Upper lobe of right lung (tissue), 1 donor: ENCODE measurements around the gene LRRC3B. TPM values are rescaled to one million over a fixed set of nuclear protein-coding genes. Genes with fewer than 3 reads are reported as not detected.

Source experiments
- ATAC-seq: fragments of 200-7000 bp; cut with Tn5 transposase; one replicate; pipeline ENCODE4 v1.9.1; 2020; ENCODE audit warnings: mild to moderate bottlenecking, moderate library complexity
- DNase-seq: peaks from one replicate; pipeline ENCODE4 v3.0.0-alpha.2; 2020
- H3K27ac ChIP-seq: fragments of 200-600 bp; one replicate; pipeline ENCODE4 v1.8.0; 2022
- H3K27me3 ChIP-seq: fragments of 200-600 bp; one replicate; pipeline ENCODE4 v1.8.0; 2022; ENCODE audit warnings: mild to moderate bottlenecking
- H3K36me3 ChIP-seq: fragments of 200-600 bp; one replicate; pipeline ENCODE4 v1.8.0; 2022
- H3K4me1 ChIP-seq: fragments of 200-600 bp; one replicate; pipeline ENCODE4 v1.8.0; 2022
- H3K4me3 ChIP-seq: fragments of 200-600 bp; one replicate; pipeline ENCODE4 v1.8.0; 2022; ENCODE audit warnings: mild to moderate bottlenecking
- H3K9me3 ChIP-seq: fragments of 200-600 bp; one replicate; pipeline ENCODE4 v1.8.0; 2022
- intact Hi-C: fragments of 100-400 bp; cut with DNase I; formaldehyde crosslinking; loops from one replicate; pipeline ENCODE4 v1.11.0; 2022
- total RNA-seq: library from RNA; stranded (reverse); fragmentation: NEBNext Ultra II Directional; extraction: Animal tissue kit (Norgen Biotek cat#: 25700); gene quantifications from one replicate; pipeline ENCODE4 v1.2.1, GENCODE V29; 2021
- TF ChIP-seq, protein P1 (sequence below): fragments of 200-600 bp; IDR thresholded peaks from one replicate; pipeline ENCODE4 v1.8.0; 2022; ENCODE audit warnings: antibody characterized with exemption
- donor health status: DM: no; HTN: yes; CAD: no; lungs with severe emphysema.

The LRRC3B gene
- total RNA-seq, 1 donor from 2014 or later = 0.09 TPM

DNA sequence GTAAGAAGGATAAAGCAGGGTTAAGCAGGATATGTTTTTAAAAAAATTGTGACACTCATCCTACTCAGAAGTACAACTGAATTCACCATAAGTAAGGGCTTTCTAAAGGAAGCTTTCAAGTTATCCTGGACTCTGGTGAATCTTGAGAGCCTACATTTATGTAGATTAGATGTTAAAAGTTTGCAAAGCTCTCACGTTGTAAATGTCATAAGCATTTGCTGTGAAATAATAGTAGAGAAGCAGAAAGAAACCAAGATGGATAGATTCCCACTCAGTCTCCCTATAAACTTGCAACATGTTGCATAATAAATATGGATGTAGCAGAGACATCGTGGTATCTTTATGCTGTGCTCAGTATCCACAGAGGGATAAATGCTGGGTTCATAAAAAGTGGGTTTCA, 77.0 kb downstream of the LRRC3B start:
- no peak overlapping the region for H3K27ac ChIP-seq
- intact Hi-C loops = no loop called here
- no peaks in the 10 kb centered on the region for H3K4me1 ChIP-seq

DNA sequence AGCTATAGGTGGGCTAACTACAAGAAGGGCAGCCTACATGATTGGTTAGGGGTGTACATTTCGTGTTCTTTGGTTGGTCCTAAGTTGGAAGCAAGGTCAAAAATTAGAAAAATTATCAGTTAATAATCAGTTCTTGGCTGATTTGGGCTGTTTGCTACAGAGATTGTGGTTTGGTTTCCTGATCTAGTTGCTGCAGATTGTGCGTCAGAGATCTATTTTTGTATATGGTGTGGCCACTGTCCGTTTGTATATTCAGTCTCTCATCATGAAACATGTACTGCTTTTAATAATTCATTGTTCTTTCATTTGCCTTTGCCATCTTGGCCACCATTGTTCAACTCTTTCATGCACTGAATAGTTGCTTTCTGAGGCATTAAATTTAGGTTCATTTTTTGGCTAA, 80.9 kb downstream of the LRRC3B start:
- Histone ChIP-seq H3K27ac (no peak overlapping the region), H3K9me3 (no peaks in the 10 kb centered on the region), H3K4me1 (no peaks in the 10 kb centered on the region), H3K36me3 (no peaks in the 10 kb centered on the region), H3K4me3 (no peak overlapping the region), H3K27me3 (no peaks in the 10 kb centered on the region)
- intact Hi-C loops = no loop called here
- TF ChIP-seq, protein P1, sequence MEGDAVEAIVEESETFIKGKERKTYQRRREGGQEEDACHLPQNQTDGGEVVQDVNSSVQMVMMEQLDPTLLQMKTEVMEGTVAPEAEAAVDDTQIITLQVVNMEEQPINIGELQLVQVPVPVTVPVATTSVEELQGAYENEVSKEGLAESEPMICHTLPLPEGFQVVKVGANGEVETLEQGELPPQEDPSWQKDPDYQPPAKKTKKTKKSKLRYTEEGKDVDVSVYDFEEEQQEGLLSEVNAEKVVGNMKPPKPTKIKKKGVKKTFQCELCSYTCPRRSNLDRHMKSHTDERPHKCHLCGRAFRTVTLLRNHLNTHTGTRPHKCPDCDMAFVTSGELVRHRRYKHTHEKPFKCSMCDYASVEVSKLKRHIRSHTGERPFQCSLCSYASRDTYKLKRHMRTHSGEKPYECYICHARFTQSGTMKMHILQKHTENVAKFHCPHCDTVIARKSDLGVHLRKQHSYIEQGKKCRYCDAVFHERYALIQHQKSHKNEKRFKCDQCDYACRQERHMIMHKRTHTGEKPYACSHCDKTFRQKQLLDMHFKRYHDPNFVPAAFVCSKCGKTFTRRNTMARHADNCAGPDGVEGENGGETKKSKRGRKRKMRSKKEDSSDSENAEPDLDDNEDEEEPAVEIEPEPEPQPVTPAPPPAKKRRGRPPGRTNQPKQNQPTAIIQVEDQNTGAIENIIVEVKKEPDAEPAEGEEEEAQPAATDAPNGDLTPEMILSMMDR = no peak
- ATAC-seq = no peak
- DNase-seq = no peak

More for the DNA sequence above, 77.0 kb downstream of the LRRC3B start:
- TF ChIP-seq, protein P1 = no peak
- H3K27me3 ChIP-seq = no peaks in the 10 kb centered on the region
- ATAC-seq = no peak
- no peak overlapping the region for H3K4me3 ChIP-seq
- H3K9me3 ChIP-seq = no peaks in the 10 kb centered on the region
- no peak for DNase-seq
- H3K36me3 ChIP-seq = no peaks in the 10 kb centered on the region

DNA sequence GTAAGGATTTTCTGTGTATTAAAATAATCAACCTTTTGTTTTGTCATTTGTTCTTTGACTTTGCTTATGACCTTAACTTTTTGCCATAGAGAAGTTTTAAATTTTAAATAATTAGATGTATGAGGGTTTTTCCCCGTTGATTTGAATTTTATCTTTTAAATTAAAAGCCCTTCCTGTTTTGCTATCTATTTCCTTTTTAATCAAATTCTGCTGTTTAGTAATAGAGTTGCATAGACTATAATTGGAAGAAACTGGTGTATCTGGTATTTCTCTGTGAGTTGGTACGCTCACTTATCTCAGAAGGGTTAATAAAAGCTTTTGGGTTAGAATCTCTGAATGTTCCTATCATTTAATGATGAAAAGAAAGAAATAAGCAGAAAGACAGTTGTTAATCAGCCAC, 82.2 kb downstream of the LRRC3B start:
- Histone ChIP-seq H3K4me1 (no peaks in the 10 kb centered on the region), H3K27me3 (no peaks in the 10 kb centered on the region), H3K36me3 (no peaks in the 10 kb centered on the region), H3K9me3 (no peaks in the 10 kb centered on the region), H3K27ac (no peak overlapping the region), H3K4me3 (no peak overlapping the region)
- intact Hi-C loops = no loop called here
- TF ChIP-seq, protein P1 = no peak
- no peak for ATAC-seq
- no peak for DNase-seq

DNA sequence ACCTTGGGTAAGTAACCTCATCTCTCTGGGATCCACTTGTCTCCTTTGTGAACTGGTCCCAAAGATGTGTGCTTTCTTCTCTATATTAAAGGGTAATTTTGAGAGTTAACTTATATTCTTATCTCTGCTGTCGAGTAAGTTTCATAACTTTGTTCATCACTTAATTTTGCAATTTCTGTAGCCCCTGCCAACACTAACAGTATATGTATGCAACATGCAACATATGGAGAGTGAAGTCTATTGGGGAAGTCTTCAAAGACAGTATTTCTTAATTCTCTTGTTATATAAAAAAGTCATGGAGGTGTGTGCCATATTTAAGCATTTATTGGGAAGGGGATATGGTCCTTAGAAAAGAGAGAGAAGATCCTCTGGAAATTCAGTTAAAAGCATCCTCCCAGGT, 85.9 kb downstream of the LRRC3B start:
- no peak for ATAC-seq

DNA sequence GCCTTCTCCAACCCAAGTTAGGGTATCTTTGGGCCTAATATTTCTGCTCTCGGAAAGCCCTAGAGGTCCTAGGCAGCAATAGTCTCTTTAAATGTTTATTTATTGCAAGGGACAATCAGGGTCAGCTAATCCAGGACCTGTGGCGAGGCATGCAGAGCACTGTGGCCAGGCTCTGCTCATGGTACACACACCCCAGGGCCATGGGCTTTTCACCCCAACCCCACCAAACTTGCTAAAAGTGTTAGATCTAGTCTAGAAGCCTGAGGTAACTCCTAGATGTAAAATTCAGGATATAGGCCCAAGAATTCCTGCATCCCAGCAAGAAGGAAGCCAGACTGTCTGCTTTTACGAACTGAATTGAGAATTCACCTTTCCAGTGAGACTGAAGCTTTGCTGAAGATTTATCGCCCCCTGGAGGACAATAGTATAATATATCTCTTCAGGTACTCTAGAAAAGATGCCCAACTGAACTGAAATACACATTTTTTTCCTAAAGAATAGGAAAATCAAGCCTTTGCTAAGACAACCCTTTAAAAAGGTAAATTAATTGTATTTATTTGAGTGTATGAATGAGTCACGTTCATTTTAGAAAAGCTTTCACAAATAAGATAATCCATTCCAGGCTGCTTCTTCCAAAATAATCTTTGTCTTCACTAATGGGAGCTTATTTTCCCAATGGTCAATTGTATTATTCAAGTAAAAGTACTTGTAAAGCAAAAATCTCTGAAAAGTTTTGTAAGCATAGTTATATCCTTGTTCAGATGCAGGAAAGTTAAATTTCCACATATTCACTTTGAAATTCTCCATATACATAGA, 89.8 kb downstream of the LRRC3B start:
- TF ChIP-seq, protein P1 = peak; percentile 65
- H3K27ac ChIP-seq = no peak overlapping the region
- no peak for DNase-seq
- no peak overlapping the region for H3K4me3 ChIP-seq
- H3K9me3 ChIP-seq = no peaks in the 10 kb centered on the region
- no peaks in the 10 kb centered on the region for H3K36me3 ChIP-seq
- ATAC-seq = peak; percentile 53
- no peaks in the 10 kb centered on the region for H3K4me1 ChIP-seq
- H3K27me3 ChIP-seq = no peaks in the 10 kb centered on the region
- intact Hi-C loops = no loop called here

More for the DNA sequence above, 85.9 kb downstream of the LRRC3B start:
- Histone ChIP-seq H3K27ac (no peak overlapping the region), H3K4me3 (no peak overlapping the region), H3K9me3 (no peaks in the 10 kb centered on the region), H3K4me1 (no peaks in the 10 kb centered on the region), H3K27me3 (no peaks in the 10 kb centered on the region), H3K36me3 (no peaks in the 10 kb centered on the region)
- intact Hi-C loops = no loop called here
- TF ChIP-seq, protein P1 = no peak
- DNase-seq = no peak
